Measurements from ENCODE around the gene SNX25.

The SNX25 gene

GRCh38 chr4:185381288-185382196 is 172.1 kb downstream of the SNX25 start:
- no peak overlapping the region for H3K4me3 ChIP-seq (ENCODE audit: low read length)

GRCh38 chr4:185382754-185383153 is 173.4 kb downstream of the SNX25 start:
- TF ChIP-seq CTCF (IDR thresholded peaks at IDR 0.05; ENCODE audit: insufficient read depth, low read depth, low read length, missing control alignments) = no peak
- no peak overlapping the region for H3K4me3 ChIP-seq (ENCODE audit: low read length)
- no peak for DNase-seq (ENCODE audit: low read depth)

More at GRCh38 chr4:185381288-185382196, 172.1 kb downstream of the SNX25 start:
- DNase-seq (ENCODE audit: low read depth) = peak; percentile 54
- no peak for TF ChIP-seq CTCF (IDR thresholded peaks at IDR 0.05; ENCODE audit: insufficient read depth, low read depth, low read length, missing control alignments)

GRCh38 chr4:185383451-185383850 is 174.1 kb downstream of the SNX25 start:
- DNase-seq (ENCODE audit: low read depth) = peak; percentile 88
- no peak overlapping the region for H3K4me3 ChIP-seq (ENCODE audit: low read length)
- no peak for TF ChIP-seq CTCF (IDR thresholded peaks at IDR 0.05; ENCODE audit: insufficient read depth, low read depth, low read length, missing control alignments)

DNA sequence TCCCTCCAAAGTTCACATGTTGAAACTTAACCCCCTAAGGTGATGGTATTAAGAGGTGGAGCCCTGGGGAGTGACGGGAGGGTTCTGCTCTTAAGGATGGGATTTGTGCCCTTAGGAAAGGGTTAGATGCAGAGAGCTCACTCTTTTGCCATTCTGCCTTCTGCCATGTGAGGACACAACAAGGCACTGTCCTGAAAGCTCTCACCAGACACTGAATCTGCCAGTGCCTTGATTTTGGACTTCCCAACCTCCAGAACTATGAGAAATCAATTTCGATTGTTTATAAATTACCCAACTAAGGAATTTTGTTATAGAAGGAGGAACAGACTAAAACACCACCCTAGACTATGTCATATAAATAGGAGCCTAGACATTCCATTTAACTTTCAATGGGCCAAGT is 174.7 kb downstream of the SNX25 start:
- no peak for DNase-seq (ENCODE audit: low read depth)
- no peak overlapping the region for H3K4me3 ChIP-seq (ENCODE audit: low read length)

DNA sequence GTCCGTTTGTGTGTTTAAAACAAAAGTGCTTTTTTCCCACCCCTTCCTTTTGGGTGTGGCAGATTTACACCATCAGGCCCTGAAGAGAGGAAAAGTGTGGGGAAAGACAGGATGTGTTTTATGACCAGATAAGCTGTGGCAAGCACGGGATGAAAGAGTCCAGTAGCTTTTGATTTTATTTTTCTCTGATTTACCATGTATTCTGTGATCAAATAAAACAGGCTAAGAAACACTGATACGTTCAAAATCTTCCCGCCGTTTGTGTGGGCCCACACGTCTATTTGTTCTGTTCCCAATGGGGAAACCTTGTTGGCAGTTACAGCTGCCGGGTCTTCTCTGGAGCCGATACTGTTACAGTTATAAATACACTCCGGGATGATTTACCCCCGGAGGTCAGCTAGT is 175.5 kb downstream of the SNX25 start:
- no peak for TF ChIP-seq CTCF (IDR thresholded peaks at IDR 0.05; ENCODE audit: insufficient read depth, low read depth, low read length, missing control alignments)
- no peak for DNase-seq (ENCODE audit: low read depth)
- no peak overlapping the region for H3K4me3 ChIP-seq (ENCODE audit: low read length)

More for the DNA sequence above, 174.7 kb downstream of the SNX25 start:
- no peak for TF ChIP-seq CTCF (IDR thresholded peaks at IDR 0.05; ENCODE audit: insufficient read depth, low read depth, low read length, missing control alignments)

GRCh38 chr4:185387957-185388356 is 178.6 kb downstream of the SNX25 start:
- DNase-seq (ENCODE audit: low read depth) = no peak
- no peak overlapping the region for H3K4me3 ChIP-seq (ENCODE audit: low read length)
- no peak for TF ChIP-seq CTCF (IDR thresholded peaks at IDR 0.05; ENCODE audit: insufficient read depth, low read depth, low read length, missing control alignments)

DNA sequence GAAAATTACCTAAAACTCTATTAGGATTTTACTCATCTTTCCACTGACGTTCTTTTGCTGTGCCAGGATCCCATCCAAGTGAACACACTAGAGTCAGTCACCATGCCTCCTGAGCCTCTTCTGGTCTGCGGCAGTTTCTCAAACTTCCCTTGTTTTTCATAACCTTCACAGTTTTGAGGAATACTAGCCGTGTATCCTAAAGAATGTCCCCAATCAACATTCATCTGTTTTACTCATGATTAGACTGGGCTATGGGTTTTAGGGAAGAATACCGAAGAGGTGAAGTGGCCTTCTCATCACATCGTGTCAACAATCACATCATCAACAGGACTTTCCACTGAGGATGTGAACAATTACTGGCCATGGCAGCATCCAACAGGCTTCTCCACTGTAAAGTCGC is 181.5 kb downstream of the SNX25 start:
- TF ChIP-seq CTCF (IDR thresholded peaks at IDR 0.05; ENCODE audit: insufficient read depth, low read depth, low read length, missing control alignments) = no peak
- H3K4me3 ChIP-seq (ENCODE audit: low read length) = no peak overlapping the region
- DNase-seq (ENCODE audit: low read depth) = no peak

Measured in epithelial cell of esophagus (primary cell).